GM21390 (cell line): ENCODE measurements around the gene ISG20L2.

ENCODE experiments used
- ATAC-seq: cut with Tn5 transposase; IDR thresholded peaks from one replicate; pipeline ENCODE4 v1.9.1; 2021; ENCODE audit not compliant: unreplicated experiment

ISG20L2 gene

GRCh38 chr1:156691665-156692440 is 36.7 kb downstream of the ISG20L2 start:
- ATAC-seq, result no peak

DNA sequence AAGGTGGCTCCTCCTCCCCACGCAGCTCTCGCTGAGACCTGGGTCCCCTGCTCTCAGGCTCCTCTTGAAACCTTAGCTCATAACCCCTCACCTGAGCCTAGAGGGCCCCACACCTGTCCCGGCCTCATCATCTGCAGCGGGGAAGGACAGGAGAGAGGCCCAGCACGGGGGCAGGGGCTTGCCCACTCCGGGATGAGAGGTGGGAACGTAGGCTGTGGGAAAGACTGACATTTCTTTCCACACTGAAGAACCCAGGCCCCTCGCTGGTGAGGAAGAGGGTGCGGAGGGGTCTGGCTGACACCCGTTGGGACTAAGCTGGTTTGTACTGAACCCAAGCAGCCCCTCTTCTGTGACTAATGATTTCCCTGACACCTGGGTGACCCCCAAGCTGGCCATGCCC is 37.4 kb downstream of the ISG20L2 start:
- ATAC-seq, result no peak

DNA sequence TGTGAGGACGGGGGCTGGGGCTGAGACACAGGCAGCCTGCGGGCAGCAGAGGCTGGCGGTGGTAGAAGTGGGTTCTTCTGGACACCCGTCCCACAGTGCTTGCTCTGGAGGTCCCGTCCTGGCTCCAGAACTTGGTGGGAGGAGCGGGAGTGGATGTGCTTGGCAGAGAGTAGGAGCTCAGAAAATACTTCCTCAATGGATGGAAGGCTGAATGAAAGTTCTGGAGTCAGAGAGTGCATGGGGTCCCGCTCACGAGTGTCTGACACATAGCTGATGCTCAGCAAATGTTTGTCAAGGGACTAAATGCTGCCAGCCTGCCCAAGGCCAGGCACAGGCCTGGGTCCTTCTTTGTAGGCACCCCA is 37.9 kb downstream of the ISG20L2 start:
- ATAC-seq, result no peak

GRCh38 chr1:156689953-156690674 is 38.5 kb downstream of the ISG20L2 start:
- no peak for ATAC-seq

DNA sequence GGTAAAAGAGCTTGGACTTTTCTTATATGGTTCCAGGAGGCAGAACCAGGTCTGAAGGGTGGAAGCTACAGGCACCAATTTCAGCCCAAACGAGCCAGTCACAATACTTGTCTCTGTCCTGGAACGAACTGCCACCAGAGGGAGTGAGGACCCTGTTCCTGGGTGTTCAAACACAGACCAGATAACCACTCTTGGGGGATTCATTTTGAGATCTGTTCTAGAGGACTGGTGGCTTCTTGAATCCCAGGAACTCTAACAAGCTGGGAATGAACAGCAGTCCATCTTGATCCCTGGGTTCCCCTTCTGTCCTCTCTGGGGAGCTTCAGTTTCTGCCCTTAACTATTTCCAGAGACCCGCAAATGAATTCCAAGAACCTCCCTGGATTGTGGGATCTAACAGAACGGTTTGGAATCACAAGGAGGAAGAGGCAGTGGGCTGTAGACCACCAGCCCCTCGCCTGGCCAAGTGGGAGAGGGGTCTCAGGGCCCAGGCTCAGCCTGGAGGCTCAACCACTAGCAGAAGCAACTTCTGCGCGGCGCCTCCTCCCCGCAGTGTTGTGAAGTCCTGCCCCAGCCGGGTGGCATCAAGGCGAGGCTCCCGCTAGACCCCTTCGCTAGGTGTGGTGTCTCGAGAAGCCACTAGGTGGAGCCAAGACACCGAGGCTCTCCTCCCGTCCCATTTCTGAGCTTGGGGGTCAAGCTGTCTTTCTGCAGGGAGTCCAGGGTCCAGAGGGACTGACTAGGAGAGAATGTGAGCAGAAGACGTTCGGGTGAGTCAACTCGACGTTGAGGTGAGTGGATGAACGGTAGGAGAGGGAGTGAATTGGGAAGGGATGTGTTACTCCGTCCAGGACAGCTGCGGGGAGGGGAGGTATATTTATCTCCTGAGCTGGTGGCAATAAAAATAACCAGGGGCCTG is 39.3 kb downstream of the ISG20L2 start:
- no peak for ATAC-seq

DNA sequence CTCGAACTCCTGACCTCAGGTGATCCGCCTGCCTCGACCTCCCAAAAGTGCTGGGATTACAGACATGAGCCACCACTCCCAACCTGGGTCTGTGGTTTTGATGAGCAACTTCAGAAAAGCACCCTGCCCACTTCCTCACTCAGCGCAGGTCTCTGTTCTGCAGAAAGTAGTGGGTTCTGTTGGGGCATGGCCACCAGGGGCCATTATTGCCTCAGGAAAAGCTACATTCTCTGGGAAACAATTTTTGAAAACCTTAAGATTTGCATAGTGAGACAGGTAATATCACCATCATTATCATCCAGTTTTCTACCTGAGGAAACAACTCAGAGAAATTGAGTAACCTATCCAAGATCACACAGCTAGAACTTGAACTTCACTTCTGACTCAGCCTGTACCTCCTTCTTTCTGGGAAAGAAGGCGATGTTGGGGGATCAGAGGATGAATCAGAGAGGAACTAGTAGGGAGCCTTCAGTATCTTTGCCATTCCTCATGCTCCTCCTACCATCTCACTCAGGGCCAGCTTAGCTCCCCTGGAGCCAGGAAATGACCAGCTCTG is 44.3 kb downstream of the ISG20L2 start:
- no peak for ATAC-seq

GRCh38 chr1:156682166-156682890 is 46.2 kb downstream of the ISG20L2 start:
- no peak for ATAC-seq

DNA sequence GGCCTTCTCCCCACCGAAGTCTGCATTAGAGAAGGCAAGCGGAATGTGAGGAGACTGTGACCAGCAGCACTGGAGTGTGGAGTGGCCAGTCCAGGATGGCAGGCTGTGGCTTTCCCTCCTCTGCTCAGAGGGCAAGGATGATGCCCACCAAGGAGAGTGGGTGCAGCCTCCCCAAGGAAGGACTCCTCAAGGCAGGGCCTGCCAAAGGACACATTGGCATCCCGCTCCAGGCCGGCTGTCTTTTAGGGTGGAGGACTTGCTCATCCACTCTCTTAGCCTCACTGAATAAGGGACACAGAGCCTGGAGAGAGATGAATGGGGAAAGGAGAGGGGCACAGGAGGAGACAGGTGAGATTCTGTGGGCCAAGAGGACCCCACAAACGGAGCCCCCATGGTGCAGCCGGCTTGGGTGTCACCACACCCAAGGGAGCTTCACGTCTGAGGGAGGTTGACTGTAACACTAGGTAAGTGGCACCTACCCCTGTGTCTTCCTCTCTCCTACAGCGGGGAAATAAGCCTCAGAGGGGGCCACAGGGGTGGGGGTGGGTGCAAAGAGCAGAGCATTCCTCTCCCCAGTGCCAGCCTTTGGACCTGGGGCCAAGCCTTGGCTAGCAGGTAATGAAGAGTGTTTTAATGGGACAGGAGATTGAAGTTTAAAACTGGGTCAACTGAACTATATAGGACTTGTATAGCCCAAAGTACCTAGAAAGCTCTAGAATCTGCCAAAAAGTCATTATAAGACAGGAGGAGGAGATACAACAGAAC is 47.2 kb downstream of the ISG20L2 start:
- no peak for ATAC-seq

- ATAC-seq, result no peak
Observed at GRCh38 chr1:156680056-156680455, 48.5 kb downstream of the ISG20L2 start.

GRCh38 chr1:156677616-156678596 is 50.7 kb downstream of the ISG20L2 start:
- no peak for ATAC-seq

GRCh38 chr1:156676820-156677615 is 51.5 kb downstream of the ISG20L2 start, which contains the start of gene NES:
NES (minus strand) TSS chr1:156677407; CDS start chr1:156677264, 143 bp downstream.
- ATAC-seq, result no peak

DNA sequence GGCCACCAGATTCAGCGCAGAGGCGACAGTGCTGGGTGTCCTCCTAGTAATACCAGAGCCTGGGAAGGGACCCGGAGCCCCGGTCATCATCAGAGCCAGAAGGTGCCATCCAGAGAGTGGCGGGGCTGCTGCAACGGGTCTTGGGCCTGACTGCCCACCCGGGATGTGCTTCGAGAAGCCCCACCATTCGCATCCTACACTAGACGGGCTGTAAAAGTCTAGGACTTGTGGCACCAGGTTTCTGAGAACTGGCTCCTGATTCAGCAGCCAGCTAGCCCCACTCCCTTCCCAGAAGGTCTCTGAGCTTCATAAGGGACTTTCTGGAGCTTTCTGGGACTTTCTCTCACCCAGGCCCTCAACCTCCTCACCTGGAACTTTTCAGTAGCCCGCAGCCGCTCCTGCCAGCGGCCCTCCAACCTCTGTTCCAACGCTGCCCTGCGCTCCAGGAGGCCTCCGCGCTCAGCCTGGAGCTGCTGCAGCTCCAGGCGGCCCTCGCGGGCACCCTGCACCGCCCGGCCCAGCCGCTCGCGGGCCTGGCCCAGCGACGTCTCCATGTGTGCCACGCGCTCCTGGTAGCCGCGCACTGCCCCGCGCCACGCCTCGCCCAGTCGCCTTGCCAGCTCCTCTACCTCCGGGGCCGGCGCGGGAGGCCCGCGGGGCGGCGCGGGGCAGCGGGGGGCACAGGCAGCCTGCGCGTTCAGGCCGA is 52.3 kb downstream of the ISG20L2 start:
- ATAC-seq, result no peak

- no peak for ATAC-seq
Observed at GRCh38 chr1:156675210-156676113, 53.1 kb downstream of the ISG20L2 start.

DNA sequence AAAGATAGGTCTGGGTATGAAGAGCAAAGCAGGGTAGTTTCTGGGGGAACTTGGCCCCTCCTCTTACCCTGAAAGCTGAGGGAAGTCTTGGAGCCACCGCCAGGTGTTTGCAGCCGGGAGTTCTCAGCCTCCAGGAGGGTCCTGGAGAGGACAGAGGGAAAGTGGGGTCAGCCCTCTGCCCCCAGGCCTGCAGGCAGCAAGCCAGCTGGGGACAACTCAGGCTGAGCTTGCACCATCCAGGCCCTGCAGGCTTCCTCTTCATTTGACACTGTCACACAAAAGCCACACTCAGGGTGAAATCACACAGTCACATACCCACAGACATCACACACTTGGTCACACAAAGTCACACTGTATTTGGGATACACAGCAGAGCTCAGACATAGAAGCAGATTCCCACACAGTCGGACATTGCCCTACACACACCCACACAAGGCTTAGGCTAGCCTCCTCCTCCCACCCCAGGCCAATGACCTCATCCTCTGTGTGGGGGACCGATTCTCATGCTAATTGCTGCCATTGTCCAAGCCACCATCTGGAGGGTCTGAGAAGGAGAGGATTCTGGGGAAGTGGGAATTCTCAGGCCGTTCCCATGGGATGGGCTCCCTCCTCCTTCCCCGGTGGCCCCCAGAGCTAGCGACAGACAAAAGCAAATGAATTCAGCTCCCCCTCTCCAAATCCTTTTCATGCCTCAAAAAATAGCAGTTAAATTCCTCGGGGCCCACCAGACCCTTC is 55.0 kb downstream of the ISG20L2 start:
- no peak for ATAC-seq
